Measurements from ENCODE around the gene CDK3. TPM values are rescaled to one million over a fixed set of nuclear protein-coding genes. Genes with fewer than 3 reads are reported as not detected.
A peak's percentile ranks its signal among the peaks of the same experiment; 100 is the strongest.

CDK3 gene
- total RNA-seq, 1 donor from 2014 or later, result 4.9 TPM

DNA sequence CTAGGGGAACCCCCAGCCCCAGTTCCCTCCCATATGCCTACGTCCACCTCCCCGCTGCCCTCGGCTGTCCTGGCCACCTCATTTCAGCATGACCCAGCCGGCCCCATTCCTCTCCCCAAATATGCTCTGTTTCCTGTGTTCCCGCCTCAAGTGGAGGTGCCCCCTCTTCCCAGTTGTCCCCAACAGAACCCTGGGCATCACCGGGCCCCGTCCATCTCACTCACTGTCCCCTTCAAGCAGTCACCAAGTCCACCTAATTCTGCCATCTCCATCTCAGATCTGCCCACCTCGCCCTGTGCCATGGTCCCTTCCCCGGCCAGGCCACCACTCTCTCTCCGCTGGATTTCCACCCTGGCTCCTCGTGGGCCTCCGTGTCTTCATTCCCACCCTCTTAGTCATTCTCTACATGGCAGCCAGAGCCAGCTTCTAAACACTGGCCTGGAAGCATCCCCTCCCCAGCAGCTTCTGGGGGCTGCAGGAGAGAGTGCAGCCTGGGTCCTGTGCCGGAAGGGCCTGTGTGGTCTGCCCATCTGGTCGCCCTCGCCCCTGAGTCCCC, 12.8 kb downstream of the CDK3 start:
- no peak for DNase-seq (ENCODE audit: low read depth)

DNA sequence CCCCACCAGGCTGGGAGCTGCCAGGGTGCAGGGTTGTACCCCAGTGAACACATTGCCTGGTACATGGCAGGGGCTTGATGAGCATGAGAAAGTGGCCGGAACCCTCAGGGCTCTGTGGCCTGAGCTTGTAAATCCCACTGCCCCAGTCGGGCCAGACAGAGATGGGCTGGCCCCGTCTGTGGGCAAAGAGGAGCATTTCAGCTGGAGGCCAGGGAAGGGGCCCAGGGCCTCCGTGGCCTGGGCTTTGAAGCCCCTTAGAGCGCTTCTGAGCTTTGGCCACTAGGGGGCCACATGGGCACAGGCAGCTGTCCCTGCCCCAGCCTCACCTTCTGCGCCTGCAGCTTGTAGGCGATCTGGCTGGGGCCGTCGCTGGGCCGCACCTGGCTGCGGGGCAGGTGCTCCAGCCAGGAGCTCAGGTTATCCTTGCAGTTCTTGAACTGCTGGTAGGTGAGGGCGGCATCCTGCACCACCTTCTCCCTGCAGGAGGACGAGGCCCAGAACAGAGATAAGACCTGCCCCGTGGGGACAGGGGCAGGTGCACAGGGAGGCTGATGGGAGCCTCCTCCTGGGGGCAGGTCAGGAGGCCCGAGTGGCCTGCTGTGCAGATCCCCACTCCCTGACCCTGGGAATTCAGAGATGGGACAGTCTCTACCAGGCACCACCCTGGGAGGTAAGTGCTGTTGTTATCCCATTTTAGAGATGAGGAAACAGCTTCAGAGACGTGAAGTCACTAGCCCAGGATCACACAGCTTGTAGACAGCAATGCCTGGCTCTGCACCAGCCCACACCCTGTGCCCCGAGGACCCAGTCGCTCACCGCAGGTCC, 13.7 kb downstream of the CDK3 start:
- DNase-seq (ENCODE audit: low read depth), result peak; percentile 62

DNA sequence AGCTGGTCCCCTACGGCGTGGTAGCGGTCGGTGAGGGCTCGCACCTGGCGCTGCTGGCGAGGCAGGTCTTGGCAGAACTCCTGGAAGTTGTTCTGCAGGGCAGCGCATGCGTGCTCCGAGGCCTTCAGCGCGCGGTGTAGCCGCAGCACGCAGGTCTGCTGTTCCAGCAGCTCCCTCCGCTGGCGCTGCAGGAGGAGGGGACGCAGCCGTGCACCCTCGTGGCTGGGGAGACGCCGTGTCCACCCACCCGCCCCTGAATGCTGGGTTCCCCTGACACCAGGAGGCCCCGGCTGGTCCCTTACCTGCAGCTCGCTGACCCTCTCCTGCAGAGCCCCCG, 14.2 kb downstream of the CDK3 start:
- no peak for DNase-seq (ENCODE audit: low read depth)

DNA sequence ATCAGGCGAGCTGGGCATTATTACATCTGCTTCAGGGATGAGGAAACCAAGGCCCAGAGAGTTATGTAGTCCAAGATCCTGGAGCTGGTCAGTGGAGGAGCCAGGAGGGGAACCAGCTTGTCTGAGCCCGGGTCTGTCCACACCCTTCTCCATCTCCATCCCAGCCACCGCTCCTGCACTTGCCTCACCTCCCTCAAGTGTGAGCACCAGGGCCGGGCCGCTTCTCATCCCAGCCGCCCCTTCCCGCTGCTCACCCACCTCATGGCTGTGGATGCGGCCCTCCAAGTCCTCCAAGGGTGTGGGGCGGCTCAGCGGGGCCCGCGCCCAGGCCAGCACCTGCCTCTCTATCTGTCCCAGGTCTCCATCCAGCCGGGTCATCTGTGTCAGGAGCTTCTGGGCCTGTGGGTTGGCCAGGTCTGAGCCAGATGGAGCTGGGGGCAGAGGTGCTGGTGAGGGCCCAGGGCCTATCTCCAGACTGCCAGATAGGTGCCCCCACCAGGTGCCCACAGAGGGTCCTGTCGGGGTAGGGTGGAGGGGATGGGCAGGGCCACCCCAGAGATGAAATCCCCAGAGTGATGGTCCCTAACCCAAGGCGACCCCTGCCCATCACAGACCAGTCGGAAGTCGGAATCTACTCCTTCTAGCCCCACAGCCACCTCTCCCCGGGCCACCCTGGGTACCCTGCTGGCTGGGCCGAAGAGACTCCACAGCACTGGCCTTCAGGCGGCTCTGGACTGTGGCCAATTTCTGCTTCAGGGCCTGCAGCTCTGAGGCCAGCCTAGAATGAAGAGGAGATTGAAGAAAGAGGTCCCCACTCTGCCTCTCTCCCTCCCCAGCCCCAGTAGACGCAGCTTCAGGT, 17.1 kb downstream of the CDK3 start:
- DNase-seq (ENCODE audit: low read depth), result no peak

DNA sequence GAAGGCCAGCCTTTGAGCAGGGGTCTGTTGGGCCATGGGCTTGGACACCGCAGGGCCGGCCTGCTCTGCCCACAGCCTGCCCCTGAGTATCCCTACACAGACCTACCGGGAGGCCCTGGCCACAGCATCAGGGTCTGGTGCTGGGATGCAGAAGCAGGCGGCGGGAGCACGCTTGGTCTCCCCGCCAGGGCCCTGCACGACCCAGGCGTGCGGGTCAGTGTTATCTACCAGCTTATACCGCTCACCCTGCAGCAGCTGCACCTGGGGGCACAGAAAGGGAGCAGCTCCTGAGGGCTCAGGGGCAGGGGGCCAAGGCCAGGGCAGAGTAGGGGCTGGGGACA, 17.7 kb downstream of the CDK3 start:
- DNase-seq (ENCODE audit: low read depth), result no peak

DNA sequence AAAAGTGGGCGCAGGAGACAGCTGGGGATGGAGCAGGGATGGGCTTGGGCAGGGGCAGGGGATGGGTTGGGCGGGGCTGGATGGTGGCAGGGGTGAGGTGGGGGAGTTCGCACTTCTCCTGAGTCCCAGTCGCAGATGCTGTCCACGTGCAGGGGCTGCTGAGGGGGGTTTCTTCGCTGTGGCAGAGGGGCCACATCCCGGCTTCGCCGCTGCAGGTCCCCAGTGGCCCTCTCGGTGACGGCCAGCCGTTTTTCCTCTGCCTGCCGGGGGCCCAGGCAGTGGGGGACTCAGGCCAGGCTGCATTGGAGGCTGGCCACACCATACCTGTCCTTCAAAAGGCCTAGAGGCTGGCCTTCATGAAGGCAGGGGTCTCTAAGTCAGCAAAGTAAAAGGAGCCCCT, 18.1 kb downstream of the CDK3 start:
- DNase-seq (ENCODE audit: low read depth), result no peak

DNA sequence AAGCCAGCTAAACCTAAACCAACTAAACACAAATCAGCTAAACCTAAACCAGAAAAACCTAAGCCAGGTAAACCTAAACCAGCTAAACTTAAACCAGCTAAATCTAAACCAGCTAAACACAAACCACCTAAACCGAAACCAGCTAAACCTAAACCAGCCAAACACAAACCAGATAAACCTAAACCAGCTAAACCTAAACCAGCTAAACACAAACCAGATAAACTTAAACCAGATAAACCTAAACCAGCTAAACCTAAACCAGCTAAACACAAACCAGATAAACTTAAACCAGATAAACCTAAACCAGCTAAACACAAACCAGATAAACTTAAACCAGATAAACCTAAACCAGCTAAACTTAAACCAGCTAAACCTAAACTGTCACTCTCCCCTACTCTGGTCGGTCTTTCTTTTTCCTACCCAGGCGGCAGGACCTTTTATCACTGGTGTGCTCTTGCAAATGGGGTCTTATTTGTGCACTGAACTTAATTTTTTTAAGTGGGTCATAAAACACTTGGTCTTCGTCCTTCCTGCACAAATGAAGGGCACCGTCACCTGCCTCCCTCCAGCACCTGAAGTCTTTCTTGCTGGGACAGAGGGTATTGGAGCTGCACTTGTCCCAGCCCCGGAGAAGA, 19.3 kb downstream of the CDK3 start:
- DNase-seq (ENCODE audit: low read depth), result no peak

DNA sequence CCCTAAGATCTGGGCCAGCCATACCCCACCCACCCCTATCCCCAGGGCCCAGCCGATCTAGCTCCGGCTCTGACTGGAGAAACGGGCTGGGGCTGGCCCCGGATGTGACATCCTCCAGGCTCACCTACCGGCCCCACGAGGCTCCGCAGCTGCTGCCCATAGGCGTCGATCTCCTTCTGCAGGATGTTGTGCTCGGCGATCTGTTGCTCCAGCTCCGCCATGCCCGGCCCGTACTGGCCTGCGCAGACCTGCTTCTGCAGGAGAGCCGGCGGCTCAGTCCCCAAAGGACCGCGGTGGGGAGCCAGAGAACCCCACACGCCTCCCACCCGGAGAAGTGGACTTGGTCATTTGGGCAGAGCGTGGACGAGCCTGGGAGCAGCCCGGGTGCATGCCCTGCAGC, 21.6 kb downstream of the CDK3 start:
- DNase-seq (ENCODE audit: low read depth), result no peak

DNA sequence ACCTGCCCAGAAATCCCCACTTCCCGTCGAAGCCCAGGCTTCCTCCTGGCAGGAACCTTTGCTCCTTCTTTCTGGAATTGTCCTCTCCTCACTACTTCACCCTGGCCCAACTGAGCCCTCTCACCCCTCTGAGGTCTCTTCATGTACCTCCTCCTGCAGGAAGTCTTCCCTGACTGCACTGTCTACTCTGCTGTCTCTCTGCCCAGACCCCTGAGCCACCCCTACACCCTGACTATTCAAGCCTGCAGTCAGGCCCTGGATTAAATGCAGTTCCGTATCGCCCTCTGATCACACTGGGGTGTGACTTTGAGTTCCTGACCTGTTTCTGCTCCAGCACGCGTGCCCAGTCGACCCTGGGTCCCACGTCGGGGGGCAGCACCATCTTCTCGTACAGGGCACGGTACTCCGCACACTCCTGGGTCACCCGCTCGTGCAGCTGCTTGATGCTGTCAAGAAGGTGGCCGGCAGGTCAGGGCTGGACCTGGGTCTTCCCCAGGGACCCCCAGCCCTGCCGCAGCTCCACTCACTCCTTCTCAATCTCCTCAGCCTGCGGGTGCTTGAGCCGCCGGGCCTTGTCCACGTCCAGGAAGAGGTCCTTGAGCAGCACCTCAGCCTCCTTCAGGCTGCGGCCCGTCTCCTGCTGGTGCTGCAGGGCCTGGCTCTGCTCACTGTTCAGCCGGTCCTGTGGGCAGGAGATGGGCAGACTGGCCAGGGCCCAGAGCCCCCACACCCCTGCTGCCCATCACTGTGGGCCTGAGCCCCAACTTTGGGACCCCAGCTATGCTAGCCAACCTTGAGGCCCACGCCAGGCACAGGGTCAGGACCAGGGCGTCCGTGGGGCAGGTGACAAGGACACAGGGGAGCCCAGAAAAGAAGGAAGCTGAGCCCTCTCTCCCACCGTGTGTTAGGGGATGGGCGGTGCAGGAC, 22.6 kb downstream of the CDK3 start:
- DNase-seq (ENCODE audit: low read depth), result no peak

DNA sequence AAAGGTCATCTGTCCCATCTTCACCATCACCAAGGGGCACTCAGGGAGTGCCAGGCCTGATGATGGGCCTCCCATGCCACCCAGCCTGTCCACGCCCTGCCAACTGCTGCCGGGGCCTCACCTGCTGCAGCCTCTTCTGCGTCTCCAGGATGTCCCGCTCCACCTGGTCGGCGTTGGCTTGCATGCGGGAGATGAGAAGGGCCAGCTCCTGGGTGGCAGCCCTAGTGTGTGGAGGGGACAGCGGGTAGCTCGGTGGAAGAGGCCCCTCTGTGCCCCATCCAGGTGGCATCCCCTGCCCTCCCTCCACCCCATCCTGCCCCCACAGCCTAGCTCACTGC, 23.2 kb downstream of the CDK3 start:
- no peak for DNase-seq (ENCODE audit: low read depth)

DNA sequence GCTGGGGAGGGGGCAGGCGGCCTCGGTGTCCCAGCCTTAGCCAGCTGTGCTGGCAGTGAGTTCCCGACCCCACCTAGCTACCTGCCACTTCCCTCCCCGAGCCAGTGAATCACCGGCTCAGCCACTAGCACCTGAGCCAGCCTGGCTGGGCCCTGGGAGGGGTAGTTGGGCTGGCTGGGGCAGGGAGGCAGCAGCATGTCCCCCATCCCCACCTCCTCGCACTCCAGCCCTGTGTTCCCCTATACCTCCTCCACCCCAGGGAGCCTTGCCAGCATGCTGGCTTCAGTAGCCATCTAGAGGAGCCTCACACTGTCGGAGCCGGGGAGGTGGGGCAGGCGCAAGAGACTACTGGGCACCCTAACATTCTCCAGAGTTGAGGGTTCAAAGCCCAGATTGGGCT, 23.7 kb downstream of the CDK3 start:
- DNase-seq (ENCODE audit: low read depth), result no peak

DNA sequence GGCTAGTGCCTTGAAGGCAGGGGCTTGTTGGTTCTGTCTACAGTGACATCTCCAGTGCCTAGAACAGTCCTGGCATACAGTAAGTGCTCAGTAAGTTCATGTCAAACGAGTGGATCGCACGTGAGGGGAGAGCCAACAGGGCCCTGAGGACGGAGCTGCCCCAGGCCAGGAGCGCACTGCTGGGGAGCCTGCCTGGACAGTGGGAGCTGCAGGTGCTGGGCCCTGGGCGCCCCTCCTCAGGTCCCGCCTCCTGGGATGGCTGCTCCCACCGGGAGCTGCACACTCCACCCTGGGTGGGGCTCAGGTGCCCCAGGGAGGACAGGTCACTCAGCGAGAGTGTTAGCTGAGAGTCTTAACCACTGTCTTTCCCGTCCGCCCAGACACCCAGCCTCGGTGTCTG, 24.6 kb downstream of the CDK3 start:
- DNase-seq (ENCODE audit: low read depth), result no peak

DNA sequence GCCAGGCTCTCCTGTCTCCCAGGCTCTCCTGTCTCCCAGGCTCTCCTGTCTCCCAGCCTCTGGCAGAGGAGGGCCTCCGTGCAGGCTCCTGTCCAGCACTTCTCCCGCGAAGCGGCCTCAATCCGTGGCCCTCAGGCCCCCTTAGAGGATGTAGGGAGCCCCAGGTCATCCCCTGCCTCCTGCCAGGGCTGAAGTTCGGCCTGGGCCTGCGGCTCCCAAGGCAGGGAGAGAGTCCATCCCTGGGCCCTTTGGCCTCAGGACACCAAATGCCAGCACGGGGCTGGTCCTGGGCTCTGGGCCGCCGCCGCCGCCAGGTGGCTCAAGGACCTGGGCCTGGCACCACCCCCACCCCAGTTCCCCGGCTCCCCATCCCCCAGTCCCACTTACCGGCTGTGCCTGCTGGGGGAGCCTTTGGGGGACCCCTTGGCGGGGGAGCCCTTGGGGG, 26.1 kb downstream of the CDK3 start:
- no peak for DNase-seq (ENCODE audit: low read depth)

DNA sequence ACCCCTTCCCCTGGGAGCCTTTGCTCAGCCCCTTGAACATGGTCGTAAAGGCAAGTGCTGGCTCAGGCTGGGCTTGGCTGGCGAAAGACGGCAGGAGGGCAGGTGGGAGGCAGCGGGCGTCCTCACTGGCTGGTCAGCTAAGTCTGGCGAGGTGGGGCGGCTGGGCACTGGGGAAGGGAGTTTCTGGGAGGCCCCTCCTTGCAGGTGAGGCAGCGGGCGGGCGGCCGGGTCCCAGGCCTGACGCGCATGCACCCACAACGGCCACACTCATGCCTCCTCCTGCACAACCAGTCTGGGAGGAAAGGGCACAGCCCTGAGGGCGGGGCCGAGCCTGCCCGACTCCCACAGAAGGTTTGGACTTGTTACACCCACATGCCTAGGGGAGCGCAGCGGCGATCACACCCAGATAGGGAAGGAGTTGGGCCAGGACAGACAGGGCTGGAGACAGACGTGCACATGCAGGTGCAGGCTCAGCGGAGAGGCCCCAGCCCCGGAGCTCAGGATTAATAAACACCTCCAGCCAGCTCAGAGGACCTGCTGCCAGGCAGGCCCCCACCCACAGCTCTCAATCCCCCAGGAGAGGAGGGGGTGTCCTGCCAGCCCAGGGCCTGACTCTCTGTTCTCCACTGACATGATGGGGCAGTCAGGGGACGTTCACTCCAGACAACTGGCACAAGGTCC, 26.6 kb downstream of the CDK3 start, which contains the start of gene EVPL:
Gene EVPL (minus strand): TSS at position 148 of the 681 bp plus-strand sequence. CDS start 108 bp downstream, at position 40.
- DNase-seq (ENCODE audit: low read depth), result no peak

DNA sequence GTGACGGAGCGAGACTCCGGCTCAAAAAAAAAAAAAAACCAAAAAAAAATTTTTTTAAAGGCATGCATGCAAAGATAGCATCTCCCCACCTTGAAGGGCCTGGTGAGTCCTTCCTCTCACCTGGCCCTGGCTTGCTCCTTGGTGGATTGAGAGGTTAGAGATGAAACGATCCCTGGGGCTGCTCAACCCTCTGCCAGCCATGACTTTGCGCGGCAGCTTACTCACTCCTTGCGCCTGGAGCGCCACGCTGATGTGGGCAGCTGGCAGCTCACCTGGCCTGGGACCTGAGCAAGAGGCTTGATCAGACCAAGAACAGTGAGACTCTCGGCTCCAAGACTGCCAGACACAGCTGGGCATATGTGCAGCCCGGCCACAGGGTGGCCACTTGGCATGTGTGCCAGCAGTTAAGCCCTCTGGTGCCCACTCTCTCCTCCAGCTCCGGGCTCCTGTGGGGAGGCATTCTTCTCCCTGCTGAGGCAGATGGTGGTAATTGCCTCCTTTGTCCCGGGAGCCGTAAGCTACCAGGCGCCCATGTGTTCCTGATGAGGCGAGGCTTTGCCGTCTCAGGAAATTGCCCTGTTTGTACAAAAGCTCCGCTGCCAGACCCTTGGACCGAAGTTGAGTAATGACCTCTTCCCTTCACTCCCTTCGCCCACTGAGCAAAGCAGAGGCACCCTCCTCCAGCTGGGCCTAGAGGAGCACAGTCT, 31.6 kb downstream of the CDK3 start:
- no peak for DNase-seq (ENCODE audit: low read depth)

DNA sequence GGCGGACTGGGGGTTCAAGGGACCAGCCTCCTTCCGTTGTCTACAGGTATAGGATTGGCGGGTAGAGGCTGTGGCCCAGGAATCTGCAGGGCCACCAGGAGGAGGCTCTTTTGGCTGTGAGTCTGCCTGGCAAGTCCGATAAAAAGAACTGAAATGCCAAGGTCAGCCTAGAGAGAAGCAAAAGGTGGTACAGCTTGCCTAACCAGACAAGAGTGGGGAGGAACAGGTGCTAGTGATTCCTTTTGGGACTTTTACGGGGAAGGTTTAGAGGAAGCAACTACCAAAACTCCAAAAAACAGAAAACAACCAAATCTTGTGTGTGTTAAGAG, 32.1 kb downstream of the CDK3 start:
- DNase-seq (ENCODE audit: low read depth), result no peak

DNA sequence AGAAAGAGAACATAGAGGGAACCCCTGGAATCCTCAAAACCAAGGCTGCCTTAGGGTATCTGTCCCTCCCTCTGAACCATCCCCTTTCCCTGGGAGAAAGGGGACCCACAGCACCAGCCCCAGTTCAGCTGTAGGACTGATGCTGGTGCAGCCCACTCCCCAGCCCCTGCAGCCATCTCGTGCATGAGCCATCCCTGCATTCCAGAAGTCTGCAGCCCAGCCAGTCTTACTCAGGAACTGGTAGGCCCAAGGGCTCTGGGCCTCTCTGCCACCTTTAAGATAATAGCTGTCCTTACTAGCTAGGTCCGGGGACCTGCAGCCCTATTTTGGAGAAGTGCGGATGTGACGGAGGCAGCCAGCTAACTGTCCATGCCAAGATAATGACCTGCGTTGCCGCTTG, 32.5 kb downstream of the CDK3 start:
- DNase-seq (ENCODE audit: low read depth), result no peak

DNA sequence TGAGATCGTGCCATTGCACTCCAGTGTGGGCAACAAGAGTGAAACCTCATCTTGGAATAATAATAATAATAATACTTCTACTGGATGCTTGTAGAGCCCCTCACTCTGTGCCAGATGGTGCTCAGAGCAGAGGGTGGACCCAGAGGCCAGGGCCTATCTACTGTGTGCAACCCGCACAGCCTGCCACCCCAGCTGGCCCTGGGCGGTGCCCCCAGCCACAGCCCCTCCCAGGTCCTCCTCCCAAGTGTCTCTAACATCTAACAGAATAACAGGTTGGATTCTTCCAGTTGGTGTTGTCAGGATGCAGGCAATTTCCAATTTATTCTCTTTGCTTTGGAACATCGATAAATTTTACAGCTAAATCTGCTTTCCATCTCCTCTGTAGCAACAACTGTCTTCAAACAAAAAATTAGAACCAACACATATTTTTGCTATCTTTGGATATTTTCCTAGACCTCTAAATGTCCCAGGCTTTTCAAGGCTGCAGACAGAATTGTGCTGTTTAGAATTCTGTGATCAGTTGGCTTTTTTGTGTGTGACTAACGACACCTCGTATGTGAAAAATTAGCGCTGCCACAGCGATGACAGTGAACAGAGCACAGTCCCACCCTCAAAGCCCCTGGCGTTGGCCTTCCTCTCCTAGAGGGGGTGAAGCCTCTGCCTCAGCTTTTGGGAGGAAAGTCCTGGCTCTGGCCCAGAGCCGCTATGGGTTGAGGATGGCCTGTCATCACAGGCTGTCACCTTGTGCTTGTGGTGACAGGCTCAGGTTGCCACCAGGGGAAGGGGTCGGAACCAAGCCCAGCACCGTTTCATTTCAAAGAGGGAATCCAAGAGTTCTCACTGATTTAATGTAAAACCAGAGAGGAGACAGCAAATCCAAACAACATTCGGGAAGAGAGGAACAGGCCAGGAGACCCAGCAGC, 34.0 kb downstream of the CDK3 start:
- DNase-seq (ENCODE audit: low read depth), result no peak

Measured in myocyte (in vitro differentiated cells).